ENCODE measurements around the gene SSR4. TPM values are rescaled to one million over a fixed set of nuclear protein-coding genes. Genes with fewer than 3 reads are reported as not detected.
A peak's percentile ranks its signal among the peaks of the same experiment; 100 is the strongest.

Gene SSR4
- total and polyA plus RNA-seq, 4 donors: 182 to 633 (median 292) TPM

- no peak overlapping the region for H3K4me3 ChIP-seq (ENCODE audit: low read length in 2 of 2)
- 90 to 91% methylated on average over 14 of the region's 14 CpGs for WGBS, 2 donors
- no peak overlapping the region for H3K27ac ChIP-seq (ENCODE audit: low read depth in 1 of 2, low read length in 2 of 2)
- no peaks in the 10 kb centered on the region for H3K27me3 ChIP-seq (ENCODE audit: control insufficient read depth in 1 of 2, insufficient read depth in 2 of 2, low read length in 1 of 2)
- DNase-seq: peak in 1 of 2 donors; percentile 33
- intact Hi-C loops (cut with DNase I): loop anchor here in 1 of 2 donors (5.0 kb wide), 2 partner anchors 175 to 190 kb away; partner anchors contain the start of gene NAA10
- no peak for ATAC-seq (ENCODE audit: low FRiP score)
- no peaks in the 10 kb centered on the region for H3K9me3 ChIP-seq (ENCODE audit: control insufficient read depth, low read length)
- no peaks in the 10 kb centered on the region for H3K36me3 ChIP-seq (ENCODE audit: control insufficient read depth in 1 of 2, insufficient read depth in 2 of 2, low read length in 1 of 2)
- H3K4me1 ChIP-seq (ENCODE audit: control insufficient read depth in 1 of 2, insufficient read depth in 2 of 2, low read length in 2 of 2): no peaks in the 10 kb centered on the region
Measured at GRCh38 chrX:153762626-153763173, 31.8 kb upstream of the SSR4 start.

- peak in 1 of 2 donors; percentile 41 for DNase-seq
- intact Hi-C loops (cut with DNase I): loop anchor here in 1 of 2 donors (5.0 kb wide), 2 partner anchors 174 to 189 kb away; partner anchors contain the start of gene NAA10
- Histone ChIP-seq H3K4me3 (ENCODE audit: low read length in 2 of 2) (no peak overlapping the region), H3K36me3 (ENCODE audit: control insufficient read depth in 1 of 2, insufficient read depth in 2 of 2, low read length in 1 of 2) (no peaks in the 10 kb centered on the region), H3K27ac (ENCODE audit: low read depth in 1 of 2, low read length in 2 of 2) (no peak overlapping the region), H3K27me3 (ENCODE audit: control insufficient read depth in 1 of 2, insufficient read depth in 2 of 2, low read length in 1 of 2) (no peaks in the 10 kb centered on the region), H3K9me3 (ENCODE audit: control insufficient read depth, low read length) (no peaks in the 10 kb centered on the region), H3K4me1 (ENCODE audit: control insufficient read depth in 1 of 2, insufficient read depth in 2 of 2, low read length in 2 of 2) (no peaks in the 10 kb centered on the region)
- 88 to 90% methylated on average over 18 of the region's 18 CpGs for WGBS, 2 donors
- ATAC-seq (ENCODE audit: low FRiP score): no peak
Measured at GRCh38 chrX:153763298-153763932, 31.1 kb upstream of the SSR4 start.

GRCh38 chrX:153763989-153764755 is 30.3 kb upstream of the SSR4 start, which contains the start of gene PLXNB3:
PLXNB3 (plus strand) TSS chrX:153764249; CDS start chrX:153765536, 1,287 bp downstream.
- Histone ChIP-seq H3K9me3 (ENCODE audit: control insufficient read depth, low read length) (no peaks in the 10 kb centered on the region), H3K4me1 (ENCODE audit: control insufficient read depth in 1 of 2, insufficient read depth in 2 of 2, low read length in 2 of 2) (no peaks in the 10 kb centered on the region), H3K27me3 (ENCODE audit: control insufficient read depth in 1 of 2, insufficient read depth in 2 of 2, low read length in 1 of 2) (no peaks in the 10 kb centered on the region), H3K27ac (ENCODE audit: low read depth in 1 of 2, low read length in 2 of 2) (no peak within 1 kb of the TSS), H3K4me3 (ENCODE audit: low read length in 2 of 2) (no peak within 1 kb of the TSS), H3K36me3 (ENCODE audit: control insufficient read depth in 1 of 2, insufficient read depth in 2 of 2, low read length in 1 of 2) (no peaks in the 10 kb centered on the region)
- ATAC-seq (ENCODE audit: low FRiP score) (peak; percentile 77), DNase-seq (peak; percentile 89 to 93)
- 25 to 37% methylated on average over 26 of the region's 26 CpGs for WGBS, 2 donors
- intact Hi-C loops (cut with DNase I): loop anchor here (2.0 to 5.0 kb wide), 3 partner anchors 173 to 189 kb away; partner anchors contain the start of gene NAA10 (in 1 of the 2)

GRCh38 chrX:153764786-153765137 is 29.7 kb upstream of the SSR4 start:
- DNase-seq: peak; percentile 41 to 73
- no peak for ATAC-seq (ENCODE audit: low FRiP score)
- WGBS, 2 donors: 71 to 83% methylated on average over 7 of the region's 7 CpGs

GRCh38 chrX:153765138-153766079 is 29.1 kb upstream of the SSR4 start:
- H3K27me3 ChIP-seq (ENCODE audit: control insufficient read depth in 1 of 2, insufficient read depth in 2 of 2, low read length in 1 of 2): no peaks in the 10 kb centered on the region
- H3K36me3 ChIP-seq (ENCODE audit: control insufficient read depth in 1 of 2, insufficient read depth in 2 of 2, low read length in 1 of 2): no peaks in the 10 kb centered on the region
- no peaks in the 10 kb centered on the region for H3K9me3 ChIP-seq (ENCODE audit: control insufficient read depth, low read length)
- H3K4me1 ChIP-seq (ENCODE audit: control insufficient read depth in 1 of 2, insufficient read depth in 2 of 2, low read length in 2 of 2): no peaks in the 10 kb centered on the region
- intact Hi-C loops (cut with DNase I): loop anchor here in 1 of 2 donors (2.0 kb wide), 1 partner anchor 187 kb away; no protein-coding TSS in a partner anchor
- ATAC-seq (ENCODE audit: low FRiP score) (peak; percentile 20), DNase-seq (peak in 1 of 2 donors; percentile 50)
- no peak overlapping the region for H3K4me3 ChIP-seq (ENCODE audit: low read length in 2 of 2)
- H3K27ac ChIP-seq (ENCODE audit: low read depth in 1 of 2, low read length in 2 of 2): peak overlapping the region in 1 of 2 donors; percentile 57
- 51 to 66% methylated on average over 27 of the region's 27 CpGs for WGBS, 2 donors

More at GRCh38 chrX:153764786-153765137, 29.7 kb upstream of the SSR4 start:
- Histone ChIP-seq H3K36me3 (ENCODE audit: control insufficient read depth in 1 of 2, insufficient read depth in 2 of 2, low read length in 1 of 2) (no peaks in the 10 kb centered on the region), H3K9me3 (ENCODE audit: control insufficient read depth, low read length) (no peaks in the 10 kb centered on the region), H3K27me3 (ENCODE audit: control insufficient read depth in 1 of 2, insufficient read depth in 2 of 2, low read length in 1 of 2) (no peaks in the 10 kb centered on the region), H3K27ac (ENCODE audit: low read depth in 1 of 2, low read length in 2 of 2) (no peak overlapping the region), H3K4me1 (ENCODE audit: control insufficient read depth in 1 of 2, insufficient read depth in 2 of 2, low read length in 2 of 2) (no peaks in the 10 kb centered on the region), H3K4me3 (ENCODE audit: low read length in 2 of 2) (no peak overlapping the region)
- intact Hi-C loops (cut with DNase I): loop anchor here (2.0 to 5.0 kb wide), 3 partner anchors 173 to 188 kb away; partner anchors contain the start of gene NAA10 (in 1 of the 2)

GRCh38 chrX:153766098-153766817 is 28.2 kb upstream of the SSR4 start:
- Histone ChIP-seq H3K36me3 (ENCODE audit: control insufficient read depth in 1 of 2, insufficient read depth in 2 of 2, low read length in 1 of 2) (no peaks in the 10 kb centered on the region), H3K27me3 (ENCODE audit: control insufficient read depth in 1 of 2, insufficient read depth in 2 of 2, low read length in 1 of 2) (no peaks in the 10 kb centered on the region), H3K4me1 (ENCODE audit: control insufficient read depth in 1 of 2, insufficient read depth in 2 of 2, low read length in 2 of 2) (no peaks in the 10 kb centered on the region), H3K9me3 (ENCODE audit: control insufficient read depth, low read length) (no peaks in the 10 kb centered on the region), H3K4me3 (ENCODE audit: low read length in 2 of 2) (no peak overlapping the region), H3K27ac (ENCODE audit: low read depth in 1 of 2, low read length in 2 of 2) (peak overlapping the region in 1 of 2 donors; percentile 57)
- DNase-seq (peak; percentile 52 to 79), ATAC-seq (ENCODE audit: low FRiP score) (peak; percentile 8)
- intact Hi-C loops (cut with DNase I): no loop called here
- 39 to 60% methylated on average over 20 to 21 of the region's 21 CpGs for WGBS, 2 donors

- Histone ChIP-seq H3K9me3 (ENCODE audit: control insufficient read depth, low read length) (no peaks in the 10 kb centered on the region), H3K4me1 (ENCODE audit: control insufficient read depth in 1 of 2, insufficient read depth in 2 of 2, low read length in 2 of 2) (no peaks in the 10 kb centered on the region), H3K4me3 (ENCODE audit: low read length in 2 of 2) (no peak overlapping the region), H3K27ac (ENCODE audit: low read depth in 1 of 2, low read length in 2 of 2) (no peak overlapping the region), H3K36me3 (ENCODE audit: control insufficient read depth in 1 of 2, insufficient read depth in 2 of 2, low read length in 1 of 2) (no peaks in the 10 kb centered on the region), H3K27me3 (ENCODE audit: control insufficient read depth in 1 of 2, insufficient read depth in 2 of 2, low read length in 1 of 2) (no peaks in the 10 kb centered on the region)
- no peak for ATAC-seq (ENCODE audit: low FRiP score)
- intact Hi-C loops (cut with DNase I): no loop called here
- DNase-seq: peak; percentile 50 to 76
- 84 to 91% methylated on average over 56 of the region's 56 CpGs for WGBS, 2 donors
Measured at GRCh38 chrX:153766871-153767673, 27.4 kb upstream of the SSR4 start.

All from aorta (tissue), 5 donors.